ENCODE measurements around the gene GATAD2A.

Gene GATAD2A

GRCh38 chr19:19381007-19381926, 24.2 kb upstream of the GATAD2A start:
- H3K27ac ChIP-seq: peak overlapping the region; percentile 13; the same call in 1 of the 2 replicates
- CTCF ChIA-PET: no interaction called here
- no peak for DNase-seq (ENCODE audit: low spot score)
- POLR2A ChIA-PET (ENCODE audit: low non-redundant PET): no interaction called here
- TF ChIP-seq, protein P1, sequence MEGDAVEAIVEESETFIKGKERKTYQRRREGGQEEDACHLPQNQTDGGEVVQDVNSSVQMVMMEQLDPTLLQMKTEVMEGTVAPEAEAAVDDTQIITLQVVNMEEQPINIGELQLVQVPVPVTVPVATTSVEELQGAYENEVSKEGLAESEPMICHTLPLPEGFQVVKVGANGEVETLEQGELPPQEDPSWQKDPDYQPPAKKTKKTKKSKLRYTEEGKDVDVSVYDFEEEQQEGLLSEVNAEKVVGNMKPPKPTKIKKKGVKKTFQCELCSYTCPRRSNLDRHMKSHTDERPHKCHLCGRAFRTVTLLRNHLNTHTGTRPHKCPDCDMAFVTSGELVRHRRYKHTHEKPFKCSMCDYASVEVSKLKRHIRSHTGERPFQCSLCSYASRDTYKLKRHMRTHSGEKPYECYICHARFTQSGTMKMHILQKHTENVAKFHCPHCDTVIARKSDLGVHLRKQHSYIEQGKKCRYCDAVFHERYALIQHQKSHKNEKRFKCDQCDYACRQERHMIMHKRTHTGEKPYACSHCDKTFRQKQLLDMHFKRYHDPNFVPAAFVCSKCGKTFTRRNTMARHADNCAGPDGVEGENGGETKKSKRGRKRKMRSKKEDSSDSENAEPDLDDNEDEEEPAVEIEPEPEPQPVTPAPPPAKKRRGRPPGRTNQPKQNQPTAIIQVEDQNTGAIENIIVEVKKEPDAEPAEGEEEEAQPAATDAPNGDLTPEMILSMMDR (conservative IDR thresholded peaks at IDR 0.05; ENCODE audit: low read depth): no peak

GRCh38 chr19:19382118-19382517, 23.4 kb upstream of the GATAD2A start:
- TF ChIP-seq, protein P1 (conservative IDR thresholded peaks at IDR 0.05; ENCODE audit: low read depth): no peak
- CTCF ChIA-PET: interaction anchor here (0.7 kb wide), 2 partner anchors 12 to 123 kb away, joined by 6 read pairs; no protein-coding TSS in a partner anchor
- no peak for DNase-seq (ENCODE audit: low spot score)
- POLR2A ChIA-PET (ENCODE audit: low non-redundant PET): no interaction called here
- H3K27ac ChIP-seq: peak overlapping the region; percentile 13

DNA sequence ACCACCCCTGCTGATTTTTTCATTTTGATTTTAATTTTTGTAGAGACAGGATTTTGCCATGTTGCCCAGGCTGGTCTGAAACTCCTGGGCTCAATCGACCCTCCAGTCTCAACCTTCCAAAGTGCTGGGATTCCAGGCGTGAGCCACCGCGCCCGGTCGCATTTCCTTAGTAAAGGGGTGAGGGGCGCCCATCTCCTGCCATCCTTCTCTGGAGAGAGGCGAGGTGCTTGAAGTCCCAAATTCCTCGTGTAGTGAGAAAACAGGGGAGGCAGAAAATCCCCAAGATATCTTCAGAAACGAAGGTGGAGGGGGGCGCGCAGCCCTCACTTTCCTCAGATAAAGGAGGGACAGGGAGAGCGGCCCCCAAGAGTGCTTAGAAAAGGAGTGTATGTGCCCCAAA, 21.0 kb upstream of the GATAD2A start:
- TF ChIP-seq, protein P1 (conservative IDR thresholded peaks at IDR 0.05; ENCODE audit: low read depth): no peak
- H3K27ac ChIP-seq: peak overlapping the region; percentile 93
- DNase-seq (ENCODE audit: low spot score): no peak
- ChIA-PET POLR2A (ENCODE audit: low non-redundant PET) (no interaction called here), CTCF (interaction anchor here (0.6 to 1.0 kb wide), 2 partner anchors 11 to 19 kb away, joined by 3 to 4 read pairs; no protein-coding TSS in a partner anchor)

GRCh38 chr19:19385131-19385895, 20.2 kb upstream of the GATAD2A start:
- TF ChIP-seq, protein P1 (conservative IDR thresholded peaks at IDR 0.05; ENCODE audit: low read depth): no peak
- DNase-seq (ENCODE audit: low spot score): peak; percentile 96
- ChIA-PET CTCF (interaction anchor here (1.0 kb wide), 1 partner anchor 12 kb away, joined by 3 read pairs; no protein-coding TSS in a partner anchor), POLR2A (ENCODE audit: low non-redundant PET) (no interaction called here)
- peak overlapping the region; percentile 93 for H3K27ac ChIP-seq

DNA sequence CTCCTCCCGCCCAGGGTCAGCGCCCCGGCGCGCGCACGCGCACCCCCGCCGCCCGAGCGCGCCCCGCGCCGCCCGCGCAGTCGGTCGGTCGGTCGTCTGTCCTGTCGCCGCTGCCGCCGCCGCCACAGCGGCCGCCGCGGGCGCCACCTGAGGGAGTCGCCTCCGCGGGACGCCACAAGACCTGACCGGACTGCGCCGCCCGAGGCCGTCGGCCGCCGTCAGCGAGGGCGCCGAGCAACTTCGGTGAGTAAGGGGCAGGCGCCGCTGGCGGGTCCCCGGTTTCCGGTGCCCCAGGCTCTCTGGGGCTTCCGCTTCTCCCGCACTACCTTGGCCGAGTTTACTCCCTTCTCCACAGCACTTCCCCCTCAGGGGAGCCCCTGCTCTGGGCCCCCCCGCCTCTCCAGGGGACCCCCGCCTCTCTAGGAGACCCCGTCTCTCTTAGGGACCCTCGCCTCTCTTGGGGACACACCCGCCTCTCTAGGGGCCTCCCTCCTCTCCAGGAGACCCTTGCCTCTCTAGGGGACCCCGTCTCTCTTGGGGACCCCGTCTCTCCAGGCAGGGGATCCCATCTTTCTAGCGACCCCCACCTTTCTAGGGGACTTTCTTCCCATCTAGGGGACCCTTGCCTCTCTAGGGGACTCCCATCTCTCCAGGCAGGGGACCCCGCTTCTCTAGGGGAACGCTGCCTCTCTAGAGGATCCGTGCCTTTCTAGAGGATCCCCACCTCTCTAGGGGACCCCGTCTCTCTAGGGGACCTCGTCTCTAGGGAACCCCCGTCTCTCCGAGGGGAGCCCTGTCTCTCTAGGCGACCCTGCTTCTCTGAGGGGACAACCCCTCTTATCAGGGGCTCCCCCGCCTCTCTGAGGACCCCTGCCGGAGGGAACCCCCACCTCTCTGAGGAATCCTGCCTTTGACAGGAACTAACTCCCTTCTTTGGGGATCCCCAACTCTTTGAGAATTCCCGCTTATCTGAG, 19.3 kb upstream of the GATAD2A start:
- POLR2A ChIA-PET (ENCODE audit: low non-redundant PET): no interaction called here
- H3K27ac ChIP-seq: peak overlapping the region; percentile 93
- no peak for DNase-seq (ENCODE audit: low spot score)
- CTCF ChIA-PET: no interaction called here
- TF ChIP-seq, protein P1 (conservative IDR thresholded peaks at IDR 0.05; ENCODE audit: low read depth): no peak; the same call in 1 of the 2 replicates
